Astrocyte (in vitro differentiated cells and primary cell): ENCODE results near the gene MDH1.

Source experiments
- CTCF ChIP-seq: IDR thresholded peaks from 2 replicates; pipeline ENCODE4 v1.5.1; 2011; ENCODE audit warnings: low read depth, mild to moderate bottlenecking, inconsistent platforms, low read length, moderate library complexity; ENCODE audit not compliant: insufficient read depth
- EZH2 ChIP-seq: IDR thresholded peaks from 2 replicates; pipeline ENCODE4 v1.6.1; 2012; ENCODE audit warnings: mild to moderate bottlenecking, low read length, inconsistent platforms; ENCODE audit not compliant: insufficient read depth

- no peak for TF ChIP-seq CTCF
- no peak for TF ChIP-seq EZH2
These were observed 34.0 kb downstream of the MDH1 start for GRCh38 chr2:63622751-63623150.
